T follicular helper cell (primary cell): ENCODE data around the gene TBL1X.

ENCODE experiments used
- DNase-seq: peaks from one replicate; pipeline ENCODE4 v3.0.0-alpha.2; 2020; ENCODE audit warnings: low read depth

Gene TBL1X

GRCh38 chrX:9586992-9587392 lies 122.1 kb downstream of the TBL1X start:
- DNase-seq = no peak

GRCh38 chrX:9587642-9588041 lies 122.8 kb downstream of the TBL1X start:
- DNase-seq = no peak

- DNase-seq = no peak
These were observed 126.6 kb downstream of the TBL1X start for GRCh38 chrX:9591496-9591895.

GRCh38 chrX:9593756-9594155 lies 128.9 kb downstream of the TBL1X start:
- no peak for DNase-seq

GRCh38 chrX:9595174-9595573 lies 130.3 kb downstream of the TBL1X start:
- no peak for DNase-seq

- DNase-seq = no peak
These were observed 132.0 kb downstream of the TBL1X start for GRCh38 chrX:9596837-9597236.

- DNase-seq = no peak
These were observed 132.6 kb downstream of the TBL1X start for GRCh38 chrX:9597361-9598035.

- no peak for DNase-seq
These were observed 133.5 kb downstream of the TBL1X start for GRCh38 chrX:9598344-9598743.

- no peak for DNase-seq
These were observed 139.5 kb downstream of the TBL1X start for GRCh38 chrX:9604111-9604907.

- DNase-seq = no peak
These were observed 140.0 kb downstream of the TBL1X start for GRCh38 chrX:9604908-9605306.

GRCh38 chrX:9605484-9605883 lies 140.6 kb downstream of the TBL1X start:
- DNase-seq = no peak

GRCh38 chrX:9606971-9607370 lies 142.1 kb downstream of the TBL1X start:
- no peak for DNase-seq

- no peak for DNase-seq
These were observed 144.6 kb downstream of the TBL1X start for GRCh38 chrX:9609499-9609898.

- no peak for DNase-seq
These were observed 145.1 kb downstream of the TBL1X start for GRCh38 chrX:9609987-9610386.

GRCh38 chrX:9610771-9611392 lies 146.0 kb downstream of the TBL1X start:
- no peak for DNase-seq

GRCh38 chrX:9611436-9612145 lies 146.7 kb downstream of the TBL1X start:
- DNase-seq = no peak

GRCh38 chrX:9612146-9612505 lies 147.3 kb downstream of the TBL1X start:
- no peak for DNase-seq

- DNase-seq = no peak
These were observed 149.2 kb downstream of the TBL1X start for GRCh38 chrX:9614016-9614415.

GRCh38 chrX:9619133-9619532 lies 154.3 kb downstream of the TBL1X start:
- no peak for DNase-seq

GRCh38 chrX:9619581-9619980 lies 154.7 kb downstream of the TBL1X start:
- DNase-seq = no peak

GRCh38 chrX:9622128-9622527 lies 157.3 kb downstream of the TBL1X start:
- DNase-seq = no peak

GRCh38 chrX:9626379-9626778 lies 161.5 kb downstream of the TBL1X start:
- no peak for DNase-seq

- no peak for DNase-seq
These were observed 163.1 kb downstream of the TBL1X start for GRCh38 chrX:9627922-9628321.
